ENCODE results near the gene TCAIM.
"Not testable (repeated sequence)": the region's sequence is repeated elsewhere in the genome, so short reads cannot be mapped to it uniquely, and the experiment has no call there.

TCAIM gene

DNA sequence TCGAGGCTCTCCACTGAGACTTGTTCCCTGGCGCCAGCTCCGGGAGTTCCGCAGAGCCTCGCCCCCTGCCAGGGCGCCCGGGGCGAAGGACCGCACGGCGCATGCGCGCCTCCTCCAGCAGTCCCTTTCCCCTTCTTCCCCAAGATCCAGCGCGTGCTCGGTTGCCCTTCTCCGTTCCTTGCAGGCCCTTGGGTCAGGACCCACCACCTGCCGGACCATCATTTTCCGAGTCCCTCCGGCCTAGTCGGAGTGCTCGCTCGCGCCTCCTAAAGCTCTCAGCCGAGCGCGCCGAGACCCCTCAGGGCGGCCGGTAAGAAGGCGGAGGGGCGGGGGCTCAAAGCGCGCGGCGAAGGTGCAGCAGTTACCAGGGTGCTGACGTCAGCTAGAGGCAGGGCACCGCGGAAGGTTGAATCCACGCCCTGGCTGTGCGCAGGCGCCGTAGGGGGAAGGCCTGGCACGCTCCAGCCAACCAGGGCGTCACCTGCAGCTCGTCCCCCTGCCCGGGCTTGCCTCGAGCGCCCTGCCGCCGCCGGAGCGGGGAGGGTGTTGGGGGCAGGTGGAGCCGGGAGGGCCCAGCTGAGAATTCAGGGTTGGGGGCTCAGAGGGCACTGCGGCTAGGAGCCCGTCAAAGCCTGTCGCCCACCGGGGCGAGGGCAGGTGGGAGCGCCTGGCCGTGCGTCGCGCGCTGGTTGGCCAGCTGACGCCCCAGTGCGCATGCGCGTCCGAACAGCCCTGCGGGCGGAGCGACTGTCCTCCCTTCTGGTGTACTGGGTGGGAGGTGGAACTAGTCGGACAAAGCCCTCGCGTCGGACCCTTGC lies at the start of gene TCAIM:
TCAIM (plus strand) TSS at position 757 of the 818 bp plus-strand sequence. CDS start 16,017 bp downstream, outside the sequence.
- DNase-seq: peak; percentile 99

GRCh38 chr3:44289882-44290462 lies 48.6 kb upstream of the TCAIM start:
- DNase-seq: no peak

DNA sequence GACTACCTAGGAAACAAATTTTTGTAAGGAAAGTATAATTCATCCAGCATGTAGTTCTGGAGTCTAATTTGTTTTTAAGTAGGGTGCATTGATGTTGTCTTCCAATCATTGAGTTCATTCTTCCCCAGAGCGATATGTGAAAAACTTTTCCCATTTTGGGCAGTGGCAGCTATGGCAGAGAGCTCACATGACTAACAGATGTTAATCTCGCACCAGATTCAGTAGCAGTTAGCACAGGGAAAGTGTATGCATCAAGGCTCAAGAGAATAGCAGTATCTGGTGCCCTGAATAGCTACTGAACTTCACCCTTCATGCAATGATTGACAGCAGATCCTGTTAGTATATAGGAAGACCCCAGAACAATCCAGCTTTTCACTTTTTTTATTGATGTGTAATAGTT lies 46.3 kb upstream of the TCAIM start:
- no peak for DNase-seq

- DNase-seq: no peak
Observed at GRCh38 chr3:44292947-44293346, 45.6 kb upstream of the TCAIM start.

DNA sequence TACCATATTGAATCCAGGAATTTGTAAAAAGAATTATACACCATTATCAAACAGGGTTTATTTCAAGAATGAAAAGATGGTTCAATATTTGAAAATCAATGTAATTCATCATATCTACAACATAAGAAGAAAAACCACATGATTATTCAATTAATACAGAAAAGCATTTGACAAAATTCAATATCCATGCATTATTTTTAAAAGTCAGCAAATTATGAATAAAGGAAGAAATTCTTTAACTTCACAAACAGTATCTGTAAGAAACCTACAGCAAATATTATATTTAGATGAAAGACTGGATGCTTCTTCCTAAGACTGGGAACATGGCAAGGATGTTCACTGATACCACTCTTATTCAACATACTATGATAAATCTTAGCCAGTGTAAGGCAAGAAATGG lies 41.3 kb upstream of the TCAIM start:
- DNase-seq: no peak

- DNase-seq: no peak
Observed at GRCh38 chr3:44301746-44302145, 36.8 kb upstream of the TCAIM start.

DNA sequence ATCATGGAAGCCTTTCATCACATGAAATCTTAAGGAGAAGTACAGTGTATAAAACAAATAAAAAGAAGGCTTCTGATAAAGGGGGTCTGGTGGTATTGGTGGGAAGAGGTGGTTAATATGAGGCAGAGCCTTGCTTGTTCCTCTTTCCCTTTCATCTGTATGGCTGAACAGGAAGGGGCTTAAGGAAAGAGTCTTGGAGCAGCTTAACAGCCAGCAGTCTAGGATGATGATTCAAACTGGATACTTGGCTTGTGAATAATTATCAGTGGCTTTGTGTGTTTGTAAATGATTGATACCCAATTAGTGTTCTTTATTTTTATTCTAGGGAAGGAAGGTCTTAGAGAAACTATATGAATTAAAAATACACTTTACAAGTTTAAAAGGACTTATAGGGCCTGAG lies 29.1 kb upstream of the TCAIM start:
- DNase-seq: no peak

- DNase-seq: no peak
Observed at GRCh38 chr3:44318891-44319311, 19.7 kb upstream of the TCAIM start.

GRCh38 chr3:44321335-44321734 lies 17.2 kb upstream of the TCAIM start:
- DNase-seq: no peak

GRCh38 chr3:44323341-44323955 lies 15.1 kb upstream of the TCAIM start:
- peak; percentile 59 for DNase-seq

DNA sequence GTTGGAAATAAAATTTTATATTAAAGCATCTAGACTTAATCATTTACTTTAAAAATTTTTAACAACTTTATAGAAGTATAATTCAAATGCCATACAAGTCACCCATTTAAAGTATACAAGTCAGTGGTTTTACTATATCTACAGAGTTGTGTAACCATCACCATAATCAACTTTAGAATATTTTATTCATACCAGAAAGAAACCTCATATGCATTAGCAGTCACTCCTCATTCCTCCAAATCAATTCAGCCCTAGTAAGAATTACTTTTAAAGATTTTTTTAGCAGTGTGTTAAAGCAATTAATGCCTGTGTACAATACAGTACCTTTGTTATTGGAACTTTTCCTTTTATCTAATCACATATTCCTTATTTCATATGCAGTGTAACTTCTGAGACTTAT lies 14.0 kb upstream of the TCAIM start:
- DNase-seq: no peak

GRCh38 chr3:44326019-44326418 lies 12.5 kb upstream of the TCAIM start:
- DNase-seq: no peak

- no peak for DNase-seq
Observed at GRCh38 chr3:44326515-44326914, 12.1 kb upstream of the TCAIM start.

GRCh38 chr3:44329946-44330345 lies 8.6 kb upstream of the TCAIM start:
- no peak for DNase-seq

GRCh38 chr3:44330444-44330843 lies 8.1 kb upstream of the TCAIM start:
- DNase-seq: no peak

GRCh38 chr3:44334326-44334725 lies 4.2 kb upstream of the TCAIM start:
- DNase-seq: no peak

DNA sequence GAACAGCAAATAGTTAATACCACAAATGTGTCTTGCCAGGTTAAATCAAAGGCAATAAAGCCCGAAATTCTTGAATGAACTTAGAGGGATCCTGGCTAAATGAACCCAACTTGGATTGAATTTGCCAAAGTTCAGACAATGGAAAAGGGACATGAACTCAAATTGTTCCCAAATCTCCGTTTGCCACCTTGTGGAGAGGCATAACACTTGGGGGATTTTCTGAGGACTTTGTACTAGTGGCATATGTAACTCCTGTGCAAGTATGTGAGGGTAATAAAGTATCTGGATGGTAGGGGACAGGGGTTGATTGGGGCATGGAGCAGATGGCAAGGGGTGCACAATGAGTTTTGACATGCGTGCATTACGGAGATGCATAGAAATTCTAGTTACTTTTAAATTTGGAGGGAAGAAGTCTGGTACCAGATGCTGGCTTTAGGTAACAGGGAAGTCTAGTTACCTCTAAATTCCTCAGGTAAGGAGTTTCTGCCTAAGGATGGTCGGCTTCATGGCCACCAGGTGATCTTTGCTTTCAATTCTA lies 1.2 kb upstream of the TCAIM start:
- DNase-seq: no peak

DNA sequence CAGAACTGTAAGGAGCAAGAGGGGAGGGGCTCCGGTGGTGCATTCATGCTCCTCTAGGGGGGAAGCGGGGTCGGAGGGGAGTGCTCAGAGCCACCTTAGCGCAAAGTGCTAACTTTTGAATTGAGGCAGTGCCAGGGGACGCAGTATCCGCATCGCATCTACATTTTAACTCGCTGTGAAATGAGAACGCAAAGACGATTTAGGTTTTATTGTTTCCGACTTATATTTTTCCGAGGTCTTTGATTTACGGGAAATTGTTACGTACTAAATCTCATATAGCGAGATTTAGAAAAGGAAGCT lies 212 bp downstream of the TCAIM start:
- no peak for DNase-seq

DNA sequence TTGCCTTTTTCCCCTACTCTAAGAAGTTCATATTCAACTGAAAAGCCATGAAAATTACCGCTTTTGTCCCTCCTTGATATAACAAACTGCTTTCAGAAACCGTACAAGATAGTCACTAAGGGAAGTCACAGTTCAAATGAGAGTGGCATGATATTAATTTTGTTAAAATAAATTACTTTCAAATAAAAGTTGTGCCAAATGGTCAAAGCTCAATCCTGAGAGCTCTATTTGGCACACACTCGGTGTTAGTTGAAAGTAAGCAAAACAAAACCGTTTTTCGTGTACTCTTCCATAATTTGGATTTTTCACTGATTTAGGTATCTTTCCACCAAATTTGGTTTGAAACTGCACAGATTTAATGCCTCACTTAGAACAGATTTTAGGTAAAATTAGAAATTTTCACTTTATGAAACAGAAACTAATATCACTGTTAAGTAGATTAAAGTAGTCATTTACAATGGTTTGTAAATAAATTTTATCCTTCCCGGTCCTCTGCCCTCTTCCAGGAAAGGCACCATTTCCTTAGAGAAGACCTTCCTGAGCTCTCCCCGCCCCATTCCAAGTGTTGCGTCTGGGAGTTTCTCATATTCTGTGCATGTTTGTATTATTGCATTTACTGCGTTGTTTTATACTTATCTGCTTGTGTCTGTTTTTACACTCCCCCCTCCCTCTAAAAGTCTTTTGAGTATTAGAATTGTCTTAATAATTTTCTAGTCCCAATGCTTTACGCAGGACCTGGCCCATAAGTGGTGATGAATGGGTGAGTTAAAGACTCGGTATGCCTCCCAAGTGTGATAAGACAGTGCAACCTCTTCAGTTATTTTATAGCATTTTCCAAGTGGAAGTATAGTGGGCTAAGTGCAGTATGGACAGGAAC lies 853 bp downstream of the TCAIM start:
- no peak for DNase-seq

- DNase-seq: no peak
Observed at GRCh38 chr3:44340058-44340395, 1.5 kb downstream of the TCAIM start.

DNA sequence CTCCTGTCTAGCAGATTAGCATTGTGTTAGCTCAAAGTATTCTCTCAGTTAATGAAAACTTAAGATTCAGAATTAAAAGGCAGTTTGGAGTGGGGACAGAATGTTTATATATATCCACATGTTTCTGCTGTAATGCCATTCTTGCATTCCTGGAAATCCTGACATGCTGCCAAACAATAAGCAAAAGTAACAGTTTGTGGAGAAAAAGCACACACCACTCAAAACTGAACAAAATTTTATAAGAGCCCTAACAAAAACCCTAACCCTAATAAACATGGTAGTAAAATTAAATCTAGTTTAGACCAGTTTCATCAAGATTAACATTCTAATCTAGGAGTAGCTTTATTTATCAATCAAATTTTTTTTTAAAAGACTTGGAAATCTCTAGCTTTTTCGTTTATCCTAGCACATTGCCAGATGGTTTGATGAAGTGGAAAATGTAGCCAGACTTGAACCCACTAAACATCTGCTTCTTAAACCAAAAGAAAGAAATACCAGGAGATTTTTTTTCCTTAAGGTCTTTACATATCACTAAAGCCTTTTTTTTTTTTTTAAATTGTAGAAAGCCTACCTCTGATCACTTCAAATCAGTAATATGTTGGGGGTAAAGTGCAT lies 3.7 kb downstream of the TCAIM start:
- no peak for DNase-seq

DNA sequence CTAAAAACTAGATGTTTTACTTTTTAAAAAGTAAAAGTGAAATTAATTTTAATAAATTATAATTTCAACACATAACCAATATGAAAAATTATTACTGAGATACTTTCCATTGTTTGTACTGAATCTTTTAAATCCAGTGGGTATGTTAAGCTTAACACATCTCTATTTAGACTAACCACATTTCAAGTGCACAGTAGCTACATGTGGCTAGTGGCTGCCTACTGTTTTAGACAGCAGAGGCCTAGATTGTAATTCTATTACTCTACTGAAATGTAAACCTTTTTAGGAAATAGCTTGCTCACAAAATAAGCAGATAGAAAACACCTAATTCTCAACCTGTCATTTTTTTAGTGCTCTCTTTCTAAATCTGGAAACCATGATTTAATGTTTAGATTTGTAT lies 4.9 kb downstream of the TCAIM start:
- no peak for DNase-seq

GRCh38 chr3:44346590-44346989 lies 8.0 kb downstream of the TCAIM start:
- DNase-seq: not testable (repeated sequence)
